ENCODE data around the gene TCEAL1.
"Not testable (repeated sequence)": the region's sequence is repeated elsewhere in the genome, so short reads cannot be mapped to it uniquely, and the experiment has no call there.

The TCEAL1 gene

GRCh38 chrX:103628386-103629317 lies at the start of gene TCEAL1:
TSS of gene TCEAL1 (plus strand) at chrX:103628975. CDS start at chrX:103629917, 942 bp downstream.
- Histone ChIP-seq H3K9me3 (ENCODE audit: control insufficient read depth, low read length) (no peaks in the 10 kb centered on the region), H3K27me3 (ENCODE audit: control insufficient read depth, insufficient read depth, low read length) (no peaks in the 10 kb centered on the region), H3K9ac (ENCODE audit: low read length) (peak within 1 kb of the TSS; percentile 81), H3K4me3 (ENCODE audit: low read length) (peak within 1 kb of the TSS; percentile 41), H3K4me1 (ENCODE audit: control insufficient read depth, insufficient read depth, low read length) (peaks cover 6% of the 10 kb centered on the region), H3K36me3 (ENCODE audit: control insufficient read depth, insufficient read depth, low read length) (no peaks in the 10 kb centered on the region)

GRCh38 chrX:103584596-103584995 lies 44.2 kb upstream of the TCEAL1 start:
- no peaks in the 10 kb centered on the region for H3K4me1 ChIP-seq (ENCODE audit: control insufficient read depth, insufficient read depth, low read length)
- no peak overlapping the region for H3K4me3 ChIP-seq (ENCODE audit: low read length)
- no peaks in the 10 kb centered on the region for H3K36me3 ChIP-seq (ENCODE audit: control insufficient read depth, insufficient read depth, low read length)
- H3K9me3 ChIP-seq (ENCODE audit: control insufficient read depth, low read length): no peaks in the 10 kb centered on the region
- H3K27me3 ChIP-seq (ENCODE audit: control insufficient read depth, insufficient read depth, low read length): no peaks in the 10 kb centered on the region
- no peak overlapping the region for H3K9ac ChIP-seq (ENCODE audit: low read length)

GRCh38 chrX:103585411-103586313 lies 43.1 kb upstream of the TCEAL1 start, which contains the start of gene TCEAL4:
TSS of gene TCEAL4 (plus strand) at chrX:103585515. CDS start at chrX:103586676, 1,161 bp downstream.
- peak within 1 kb of the TSS; percentile 81 for H3K9ac ChIP-seq (ENCODE audit: low read length)
- H3K4me3 ChIP-seq (ENCODE audit: low read length): peak within 1 kb of the TSS; percentile 56
- no peaks in the 10 kb centered on the region for H3K4me1 ChIP-seq (ENCODE audit: control insufficient read depth, insufficient read depth, low read length)
- H3K27me3 ChIP-seq (ENCODE audit: control insufficient read depth, insufficient read depth, low read length): no peaks in the 10 kb centered on the region
- H3K9me3 ChIP-seq (ENCODE audit: control insufficient read depth, low read length): no peaks in the 10 kb centered on the region
- H3K36me3 ChIP-seq (ENCODE audit: control insufficient read depth, insufficient read depth, low read length): no peaks in the 10 kb centered on the region

- no peaks in the 10 kb centered on the region for H3K27me3 ChIP-seq (ENCODE audit: control insufficient read depth, insufficient read depth, low read length)
- no peaks in the 10 kb centered on the region for H3K4me1 ChIP-seq (ENCODE audit: control insufficient read depth, insufficient read depth, low read length)
- no peaks in the 10 kb centered on the region for H3K9me3 ChIP-seq (ENCODE audit: control insufficient read depth, low read length)
- peak overlapping the region; percentile 56 for H3K4me3 ChIP-seq (ENCODE audit: low read length)
- peak overlapping the region; percentile 81 for H3K9ac ChIP-seq (ENCODE audit: low read length)
- H3K36me3 ChIP-seq (ENCODE audit: control insufficient read depth, insufficient read depth, low read length): no peaks in the 10 kb centered on the region
Observed at GRCh38 chrX:103586314-103586646, 42.5 kb upstream of the TCEAL1 start.

GRCh38 chrX:103586659-103587058 lies 42.1 kb upstream of the TCEAL1 start:
- Histone ChIP-seq H3K4me3 (ENCODE audit: low read length) (no peak overlapping the region), H3K36me3 (ENCODE audit: control insufficient read depth, insufficient read depth, low read length) (no peaks in the 10 kb centered on the region), H3K27me3 (ENCODE audit: control insufficient read depth, insufficient read depth, low read length) (no peaks in the 10 kb centered on the region), H3K4me1 (ENCODE audit: control insufficient read depth, insufficient read depth, low read length) (no peaks in the 10 kb centered on the region), H3K9ac (ENCODE audit: low read length) (peak overlapping the region; percentile 81), H3K9me3 (ENCODE audit: control insufficient read depth, low read length) (no peaks in the 10 kb centered on the region)

GRCh38 chrX:103592295-103592694 lies 36.5 kb upstream of the TCEAL1 start:
- not testable (repeated sequence) for H3K36me3 ChIP-seq (ENCODE audit: control insufficient read depth, insufficient read depth, low read length); H3K4me1 ChIP-seq (ENCODE audit: control insufficient read depth, insufficient read depth, low read length); H3K9me3 ChIP-seq (ENCODE audit: control insufficient read depth, low read length); H3K4me3 ChIP-seq (ENCODE audit: low read length); H3K9ac ChIP-seq (ENCODE audit: low read length); H3K27me3 ChIP-seq (ENCODE audit: control insufficient read depth, insufficient read depth, low read length)

GRCh38 chrX:103595202-103595601 lies 33.6 kb upstream of the TCEAL1 start:
- not testable (repeated sequence) for H3K9me3 ChIP-seq (ENCODE audit: control insufficient read depth, low read length); H3K4me1 ChIP-seq (ENCODE audit: control insufficient read depth, insufficient read depth, low read length); H3K27me3 ChIP-seq (ENCODE audit: control insufficient read depth, insufficient read depth, low read length); H3K4me3 ChIP-seq (ENCODE audit: low read length); H3K36me3 ChIP-seq (ENCODE audit: control insufficient read depth, insufficient read depth, low read length); H3K9ac ChIP-seq (ENCODE audit: low read length)

- no peaks in the 10 kb centered on the region for H3K9me3 ChIP-seq (ENCODE audit: control insufficient read depth, low read length)
- H3K36me3 ChIP-seq (ENCODE audit: control insufficient read depth, insufficient read depth, low read length): no peaks in the 10 kb centered on the region
- H3K4me1 ChIP-seq (ENCODE audit: control insufficient read depth, insufficient read depth, low read length): peaks cover 4% of the 10 kb centered on the region
- H3K4me3 ChIP-seq (ENCODE audit: low read length): peak within 1 kb of the TSS; percentile 67
- H3K9ac ChIP-seq (ENCODE audit: low read length): peak within 1 kb of the TSS; percentile 81
- no peaks in the 10 kb centered on the region for H3K27me3 ChIP-seq (ENCODE audit: control insufficient read depth, insufficient read depth, low read length)
Observed at GRCh38 chrX:103607364-103608305, 21.1 kb upstream of the TCEAL1 start, which contains the start of gene TCEAL3. TSS of gene TCEAL3 (plus strand) at chrX:103607963. CDS start at chrX:103609065, 1,102 bp downstream.

GRCh38 chrX:103608306-103608963 lies 20.3 kb upstream of the TCEAL1 start:
- Histone ChIP-seq H3K4me1 (ENCODE audit: control insufficient read depth, insufficient read depth, low read length) (peaks cover 4% of the 10 kb centered on the region), H3K4me3 (ENCODE audit: low read length) (peak overlapping the region; percentile 67), H3K36me3 (ENCODE audit: control insufficient read depth, insufficient read depth, low read length) (no peaks in the 10 kb centered on the region), H3K9me3 (ENCODE audit: control insufficient read depth, low read length) (no peaks in the 10 kb centered on the region), H3K27me3 (ENCODE audit: control insufficient read depth, insufficient read depth, low read length) (no peaks in the 10 kb centered on the region), H3K9ac (ENCODE audit: low read length) (peak overlapping the region; percentile 81)

GRCh38 chrX:103610282-103610681 lies 18.5 kb upstream of the TCEAL1 start:
- H3K9me3 ChIP-seq (ENCODE audit: control insufficient read depth, low read length): no peaks in the 10 kb centered on the region

GRCh38 chrX:103613362-103613890 lies 15.3 kb upstream of the TCEAL1 start:
- no peaks in the 10 kb centered on the region for H3K27me3 ChIP-seq (ENCODE audit: control insufficient read depth, insufficient read depth, low read length)
- no peak overlapping the region for H3K9ac ChIP-seq (ENCODE audit: low read length)
- no peak overlapping the region for H3K4me3 ChIP-seq (ENCODE audit: low read length)
- H3K4me1 ChIP-seq (ENCODE audit: control insufficient read depth, insufficient read depth, low read length): no peaks in the 10 kb centered on the region
- no peaks in the 10 kb centered on the region for H3K9me3 ChIP-seq (ENCODE audit: control insufficient read depth, low read length)
- H3K36me3 ChIP-seq (ENCODE audit: control insufficient read depth, insufficient read depth, low read length): no peaks in the 10 kb centered on the region

More at GRCh38 chrX:103610282-103610681, 18.5 kb upstream of the TCEAL1 start:
- Histone ChIP-seq H3K4me3 (ENCODE audit: low read length) (no peak overlapping the region), H3K27me3 (ENCODE audit: control insufficient read depth, insufficient read depth, low read length) (no peaks in the 10 kb centered on the region), H3K36me3 (ENCODE audit: control insufficient read depth, insufficient read depth, low read length) (no peaks in the 10 kb centered on the region), H3K9ac (ENCODE audit: low read length) (no peak overlapping the region), H3K4me1 (ENCODE audit: control insufficient read depth, insufficient read depth, low read length) (peaks cover 4% of the 10 kb centered on the region)

All from mucosa of stomach (tissue), 1 donor.